Measurements from ENCODE around the gene ZNF268. TPM values are rescaled to one million over a fixed set of nuclear protein-coding genes. Genes with fewer than 3 reads are reported as not detected.
"Not testable (repeated sequence)": the region's sequence is repeated elsewhere in the genome, so short reads cannot be mapped to it uniquely, and the experiment has no call there.

ZNF268 gene
- total RNA-seq, 1 donor from 2014 or later = 15.7 TPM

DNA sequence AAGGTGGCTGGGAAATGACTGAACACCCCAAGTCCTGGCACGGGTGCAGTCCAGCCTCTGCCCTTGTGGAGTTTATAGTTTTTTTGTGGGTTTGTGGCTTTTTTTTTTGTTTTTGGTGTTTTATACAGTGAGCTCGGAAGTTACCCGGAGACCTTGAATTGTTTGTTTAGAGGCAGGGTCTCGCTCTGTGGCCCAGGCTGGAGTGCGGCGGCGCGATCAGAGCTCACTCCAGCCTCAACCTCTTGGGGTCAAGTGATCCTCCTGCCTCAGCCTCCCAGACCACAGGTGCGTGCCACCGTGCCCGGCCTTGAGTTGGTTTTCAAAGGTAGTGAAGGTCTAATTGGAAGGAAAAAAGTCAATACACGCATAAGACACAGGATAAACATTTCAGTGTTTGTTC lies 55.3 kb downstream of the ZNF268 start:
- peaks cover 3 to 11% (median 4%) of the 10 kb centered on the region in 3 donors for H3K9me3 ChIP-seq (ENCODE audit: control insufficient read depth in 3 of 3, low read length in 3 of 3)
- no peak overlapping the region for H3K27ac ChIP-seq (ENCODE audit: low read depth, low read length)
- H3K27me3 ChIP-seq (ENCODE audit: control insufficient read depth in 3 of 3, insufficient read depth in 3 of 3, low read length in 3 of 3) = no peaks in the 10 kb centered on the region
- no peaks in the 10 kb centered on the region for H3K4me1 ChIP-seq (ENCODE audit: control insufficient read depth in 3 of 3, insufficient read depth in 3 of 3, low read length in 3 of 3)
- H3K4me3 ChIP-seq (ENCODE audit: low read length in 3 of 3) = no peak overlapping the region
- H3K9ac ChIP-seq (ENCODE audit: low read depth in 1 of 3, low read length in 3 of 3) = no peak overlapping the region
- H3K36me3 ChIP-seq (ENCODE audit: control insufficient read depth in 3 of 3, insufficient read depth in 3 of 3, low read length in 3 of 3) = no peaks in the 10 kb centered on the region

DNA sequence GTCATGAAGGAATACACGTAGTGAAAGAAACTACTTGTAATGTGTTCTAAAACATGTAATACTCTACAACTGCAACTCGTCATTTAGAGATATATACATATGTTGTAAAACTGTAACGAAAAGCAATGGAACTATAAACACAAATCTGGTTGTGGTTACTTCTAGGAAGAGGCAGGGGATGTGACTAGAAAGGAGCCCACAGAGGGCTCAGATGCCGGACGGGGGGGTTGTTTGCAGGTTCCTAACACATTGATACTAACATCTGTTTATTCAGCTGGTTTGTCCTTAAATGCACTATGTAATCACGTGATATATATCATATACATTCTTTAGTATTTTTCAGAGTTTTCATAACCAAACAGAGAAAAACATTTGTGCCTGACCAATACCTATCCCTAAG lies 70.4 kb downstream of the ZNF268 start:
- H3K36me3 ChIP-seq (ENCODE audit: control insufficient read depth in 3 of 3, insufficient read depth in 3 of 3, low read length in 3 of 3) = no peaks in the 10 kb centered on the region
- no peaks in the 10 kb centered on the region for H3K9me3 ChIP-seq (ENCODE audit: control insufficient read depth in 3 of 3, low read length in 3 of 3)
- no peaks in the 10 kb centered on the region for H3K4me1 ChIP-seq (ENCODE audit: control insufficient read depth in 3 of 3, insufficient read depth in 3 of 3, low read length in 3 of 3)
- no peak overlapping the region for H3K9ac ChIP-seq (ENCODE audit: low read depth in 1 of 3, low read length in 3 of 3)
- no peak overlapping the region for H3K4me3 ChIP-seq (ENCODE audit: low read length in 3 of 3)
- no peaks in the 10 kb centered on the region for H3K27me3 ChIP-seq (ENCODE audit: control insufficient read depth in 3 of 3, insufficient read depth in 3 of 3, low read length in 3 of 3)
- no peak overlapping the region for H3K27ac ChIP-seq (ENCODE audit: low read depth, low read length)

DNA sequence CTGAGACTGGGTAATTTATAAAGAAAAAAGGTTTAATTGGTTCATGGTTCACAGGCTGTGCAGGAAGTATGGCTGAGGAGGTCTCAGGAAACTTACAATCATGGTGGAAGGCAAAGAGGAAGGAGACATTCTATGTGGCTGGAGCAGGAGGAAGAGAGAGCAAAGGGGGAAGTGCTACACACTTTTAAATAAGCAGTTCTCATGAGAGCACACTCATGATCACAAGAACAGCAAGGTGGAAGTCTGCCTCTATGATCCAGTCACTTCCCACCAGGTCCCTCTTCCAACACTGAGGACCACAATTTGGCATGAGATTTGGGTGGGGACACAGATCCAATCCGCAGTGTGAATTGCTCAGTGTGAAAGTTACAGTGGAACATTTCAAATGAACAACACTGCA lies 74.5 kb downstream of the ZNF268 start:
- H3K9me3 ChIP-seq (ENCODE audit: control insufficient read depth in 3 of 3, low read length in 3 of 3); H3K27ac ChIP-seq (ENCODE audit: low read depth, low read length); H3K36me3 ChIP-seq (ENCODE audit: control insufficient read depth in 3 of 3, insufficient read depth in 3 of 3, low read length in 3 of 3); H3K27me3 ChIP-seq (ENCODE audit: control insufficient read depth in 3 of 3, insufficient read depth in 3 of 3, low read length in 3 of 3); H3K4me1 ChIP-seq (ENCODE audit: control insufficient read depth in 3 of 3, insufficient read depth in 3 of 3, low read length in 3 of 3); H3K4me3 ChIP-seq (ENCODE audit: low read length in 3 of 3); H3K9ac ChIP-seq (ENCODE audit: low read depth in 1 of 3, low read length in 3 of 3): not testable (repeated sequence)

DNA sequence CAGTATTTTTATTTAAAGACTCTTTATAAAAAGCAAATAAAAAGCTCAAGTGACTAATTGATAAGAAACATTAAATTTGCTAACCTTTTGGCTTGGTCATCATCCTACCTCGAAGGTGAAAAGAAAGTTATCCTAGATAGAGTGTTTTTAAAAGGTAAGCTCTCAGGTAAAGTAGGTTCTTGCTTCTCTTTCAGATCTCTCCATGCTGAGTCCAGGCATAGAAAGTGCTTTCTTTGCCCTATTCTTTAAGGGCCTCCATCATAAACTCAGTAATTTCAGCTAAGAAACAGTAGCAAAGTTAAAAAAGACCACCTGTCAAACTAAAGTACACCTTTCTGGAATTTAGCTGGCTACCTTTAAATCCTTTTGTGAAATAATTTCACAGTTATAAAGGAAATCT lies 75.0 kb downstream of the ZNF268 start:
- no peaks in the 10 kb centered on the region for H3K9me3 ChIP-seq (ENCODE audit: control insufficient read depth in 3 of 3, low read length in 3 of 3)
- no peaks in the 10 kb centered on the region for H3K27me3 ChIP-seq (ENCODE audit: control insufficient read depth in 3 of 3, insufficient read depth in 3 of 3, low read length in 3 of 3)
- H3K9ac ChIP-seq (ENCODE audit: low read depth in 1 of 3, low read length in 3 of 3) = no peak overlapping the region
- H3K36me3 ChIP-seq (ENCODE audit: control insufficient read depth in 3 of 3, insufficient read depth in 3 of 3, low read length in 3 of 3) = no peaks in the 10 kb centered on the region
- no peaks in the 10 kb centered on the region for H3K4me1 ChIP-seq (ENCODE audit: control insufficient read depth in 3 of 3, insufficient read depth in 3 of 3, low read length in 3 of 3)
- H3K4me3 ChIP-seq (ENCODE audit: low read length in 3 of 3) = no peak overlapping the region
- H3K27ac ChIP-seq (ENCODE audit: low read depth, low read length) = no peak overlapping the region

DNA sequence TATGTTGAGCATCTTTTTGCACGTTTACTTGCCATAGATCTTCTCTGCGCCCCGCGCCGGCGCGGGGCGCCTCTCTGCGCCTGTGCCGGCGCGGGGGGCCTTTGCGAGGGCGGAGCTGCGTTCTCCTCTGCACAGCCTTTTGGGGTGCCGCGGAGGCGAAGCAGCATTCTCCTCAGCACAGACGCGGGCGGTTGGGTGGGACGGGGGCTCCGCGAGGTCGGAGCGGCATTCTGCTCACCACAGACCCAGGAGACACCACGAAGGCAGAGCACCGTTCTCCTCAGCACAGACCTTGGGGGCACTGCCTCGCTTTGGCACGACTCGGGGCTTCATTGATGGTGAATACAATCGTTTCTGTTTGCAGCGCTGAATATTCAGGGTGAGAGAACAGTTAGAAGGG lies 82.9 kb downstream of the ZNF268 start:
- H3K9ac ChIP-seq (ENCODE audit: low read depth in 1 of 3, low read length in 3 of 3) = no peak overlapping the region
- H3K9me3 ChIP-seq (ENCODE audit: control insufficient read depth in 3 of 3, low read length in 3 of 3) = no peaks in the 10 kb centered on the region
- no peak overlapping the region for H3K27ac ChIP-seq (ENCODE audit: low read depth, low read length)
- H3K36me3 ChIP-seq (ENCODE audit: control insufficient read depth in 3 of 3, insufficient read depth in 3 of 3, low read length in 3 of 3) = no peaks in the 10 kb centered on the region
- H3K27me3 ChIP-seq (ENCODE audit: control insufficient read depth in 3 of 3, insufficient read depth in 3 of 3, low read length in 3 of 3) = no peaks in the 10 kb centered on the region
- no peak overlapping the region for H3K4me3 ChIP-seq (ENCODE audit: low read length in 3 of 3)
- H3K4me1 ChIP-seq (ENCODE audit: control insufficient read depth in 3 of 3, insufficient read depth in 3 of 3, low read length in 3 of 3) = no peaks in the 10 kb centered on the region

Small RNAs within 50 kb of the gene (small RNA-seq; reads per million reads assigned to genes)
- gene RF00019 (not detected), gene RNU6-717P (not detected)

Other genes with a start within 250 kb of the ZNF268 start
- 6.3 TPM for gene ZNF605, start 225.2 kb upstream of the ZNF268 start, total RNA-seq
- 8.4 TPM for gene ZNF26, start 195.1 kb upstream of the ZNF268 start, total RNA-seq
- gene ZNF84, start 144.0 kb upstream of the ZNF268 start, total RNA-seq = 20.9 TPM
- 21.4 TPM for gene ZNF140, start 100.6 kb upstream of the ZNF268 start, total RNA-seq
- gene ZNF891, start 51.2 kb upstream of the ZNF268 start, total RNA-seq = 2.1 TPM
- 8.4 TPM for gene ZNF10, start 50.9 kb upstream of the ZNF268 start, total RNA-seq
- gene ANHX, start 54.4 kb downstream of the ZNF268 start, total RNA-seq = not detected